Measurements from ENCODE around the gene PRSS2. TPM values are rescaled to one million over a fixed set of nuclear protein-coding genes. Genes with fewer than 3 reads are reported as not detected.

The PRSS2 gene
- polyA plus RNA-seq, 1 of the 3 experiments (the other 2 are of a cell fraction): not detected

GRCh38 chr7:142813226-142813625 lies 42.5 kb downstream of the PRSS2 start:
- Histone ChIP-seq H3K4me1 (ENCODE audit: control insufficient read depth in 1 of 2, insufficient read depth in 2 of 2, low read depth in 1 of 2, low read length in 1 of 2) (peaks cover 20 to 33% of the 10 kb centered on the region in 2 experiments), H3K9me3 (no peaks in the 10 kb centered on the region), H3K4me3 (ENCODE audit: low read depth in 2 of 2, low read length in 1 of 2) (no peak overlapping the region), H3K9ac (peak overlapping the region; percentile 10; the same call in 1 of the 2 replicates), H3K4me2 (peak overlapping the region; percentile 38; the same call in 1 of the 2 replicates), H3K27ac (ENCODE audit: low read depth in 2 of 2, low read length in 1 of 2) (peak overlapping the region; percentile 56 to 69), H2AFZ (ENCODE audit: low read depth) (no peak overlapping the region; the same call in 1 of the 2 replicates), H3K79me2 (ENCODE audit: insufficient read depth) (no peaks in the 10 kb centered on the region), H3K36me3 (replicated peaks in 1 of 2; ENCODE audit: control insufficient read depth in 1 of 2, insufficient read depth in 2 of 2, low read length in 1 of 2) (no peaks in the 10 kb centered on the region), H3F3A (replicated peaks; ENCODE audit: insufficient read depth) (peaks cover 9% of the 10 kb centered on the region), H3K27me3 (ENCODE audit: insufficient read depth) (peaks cover 10% of the 10 kb centered on the region; the same call in 1 of the 2 replicates), H4K20me1 (ENCODE audit: insufficient read depth) (no peaks in the 10 kb centered on the region), H3K9me2 (no peaks in the 10 kb centered on the region)
- CTCF ChIA-PET: interaction anchor here (0.7 to 10.1 kb wide), 18 partner anchors 8 to 402 kb away, joined by 3 to 163 read pairs (median 7); partner anchors contain the start of gene EPHB6
- POLR2A ChIA-PET: interaction anchor here (0.8 kb wide), 1 partner anchor 15 kb away, joined by 3 read pairs; no protein-coding TSS in a partner anchor
- 9% methylated on average over 2 of the region's 2 CpGs for WGBS (ENCODE audit: low lambda C conversion rate)
- TF ChIP-seq TEAD4 (IDR thresholded peaks at IDR 0.05; ENCODE audit: borderline replicate concordance, insufficient read depth): 0 out of 2 replicates have a peak, but pooled peaks have one; percentile 10
- TF ChIP-seq, protein P1, sequence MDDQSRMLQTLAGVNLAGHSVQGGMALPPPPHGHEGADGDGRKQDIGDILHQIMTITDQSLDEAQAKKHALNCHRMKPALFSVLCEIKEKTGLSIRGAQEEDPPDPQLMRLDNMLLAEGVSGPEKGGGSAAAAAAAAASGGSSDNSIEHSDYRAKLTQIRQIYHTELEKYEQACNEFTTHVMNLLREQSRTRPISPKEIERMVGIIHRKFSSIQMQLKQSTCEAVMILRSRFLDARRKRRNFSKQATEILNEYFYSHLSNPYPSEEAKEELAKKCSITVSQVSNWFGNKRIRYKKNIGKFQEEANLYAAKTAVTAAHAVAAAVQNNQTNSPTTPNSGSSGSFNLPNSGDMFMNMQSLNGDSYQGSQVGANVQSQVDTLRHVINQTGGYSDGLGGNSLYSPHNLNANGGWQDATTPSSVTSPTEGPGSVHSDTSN (IDR thresholded peaks at IDR 0.05): peak; percentile 32; the same call in 1 of the 2 replicates
- TF ChIP-seq TCF12 (IDR thresholded peaks at IDR 0.05): peak; percentile 47
- TF ChIP-seq, protein P2, sequence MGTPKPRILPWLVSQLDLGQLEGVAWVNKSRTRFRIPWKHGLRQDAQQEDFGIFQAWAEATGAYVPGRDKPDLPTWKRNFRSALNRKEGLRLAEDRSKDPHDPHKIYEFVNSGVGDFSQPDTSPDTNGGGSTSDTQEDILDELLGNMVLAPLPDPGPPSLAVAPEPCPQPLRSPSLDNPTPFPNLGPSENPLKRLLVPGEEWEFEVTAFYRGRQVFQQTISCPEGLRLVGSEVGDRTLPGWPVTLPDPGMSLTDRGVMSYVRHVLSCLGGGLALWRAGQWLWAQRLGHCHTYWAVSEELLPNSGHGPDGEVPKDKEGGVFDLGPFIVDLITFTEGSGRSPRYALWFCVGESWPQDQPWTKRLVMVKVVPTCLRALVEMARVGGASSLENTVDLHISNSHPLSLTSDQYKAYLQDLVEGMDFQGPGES (IDR thresholded peaks at IDR 0.05; ENCODE audit: low read depth, low read length): no peak
- no peak for TF ChIP-seq RCOR1 (IDR thresholded peaks at IDR 0.05; ENCODE audit: low read length)
- TF ChIP-seq RXRA (IDR thresholded peaks at IDR 0.05; ENCODE audit: borderline replicate concordance, low read depth): no peak
- peak; percentile 69 for TF ChIP-seq JUND (IDR thresholded peaks at IDR 0.05)
- no peak for TF ChIP-seq SIN3A (IDR thresholded peaks at IDR 0.05; ENCODE audit: borderline replicate concordance, low read depth, low read length)
- TF ChIP-seq NFIC (IDR thresholded peaks at IDR 0.05; ENCODE audit: borderline replicate concordance): peak; percentile 58
- TF ChIP-seq FOSL2 (IDR thresholded peaks at IDR 0.05; ENCODE audit: borderline replicate concordance, low read depth): peak; percentile 76
- TF ChIP-seq FOXM1 (IDR thresholded peaks at IDR 0.05; ENCODE audit: low read depth): no peak
- TF ChIP-seq RAD21 (IDR thresholded peaks at IDR 0.05; ENCODE audit: low read length): no peak
- DNase-seq: no peak

- Histone ChIP-seq H3K27ac (ENCODE audit: low read depth in 2 of 2, low read length in 1 of 2) (peak overlapping the region in 1 of 2 experiments; percentile 69; a peak in 2 of 4 replicates), H3K4me3 (ENCODE audit: low read depth in 2 of 2, low read length in 1 of 2) (no peak overlapping the region), H3K36me3 (replicated peaks in 1 of 2; ENCODE audit: control insufficient read depth in 1 of 2, insufficient read depth in 2 of 2, low read length in 1 of 2) (no peaks in the 10 kb centered on the region), H3K79me2 (ENCODE audit: insufficient read depth) (no peaks in the 10 kb centered on the region), H3K9me3 (no peaks in the 10 kb centered on the region), H3K9ac (no peak overlapping the region), H2AFZ (ENCODE audit: low read depth) (no peak overlapping the region), H3K4me2 (no peak overlapping the region; the same call in 1 of the 2 replicates), H3K4me1 (ENCODE audit: control insufficient read depth in 1 of 2, insufficient read depth in 2 of 2, low read depth in 1 of 2, low read length in 1 of 2) (peaks cover 16 to 31% of the 10 kb centered on the region in 2 experiments), H3K9me2 (no peaks in the 10 kb centered on the region; the same call in 1 of the 2 replicates), H3F3A (replicated peaks; ENCODE audit: insufficient read depth) (peaks cover 4% of the 10 kb centered on the region), H4K20me1 (ENCODE audit: insufficient read depth) (no peaks in the 10 kb centered on the region), H3K27me3 (ENCODE audit: insufficient read depth) (peaks cover 10% of the 10 kb centered on the region; the same call in 1 of the 2 replicates)
- 17% methylated on average over 1 of the region's 1 CpG for WGBS (ENCODE audit: low lambda C conversion rate)
- peak; percentile 46 for DNase-seq
- TF ChIP-seq, protein P1 (IDR thresholded peaks at IDR 0.05): no peak
- peak; percentile 77 for TF ChIP-seq GATA2 (CRISPR knock-in tag; IDR thresholded peaks at IDR 0.05)
- peak; percentile 47 for TF ChIP-seq CHD2 (IDR thresholded peaks at IDR 0.05; ENCODE audit: low read length, partially characterized antibody)
- peak; percentile 80 for TF ChIP-seq RCOR1 (IDR thresholded peaks at IDR 0.05; ENCODE audit: low read length)
- TF ChIP-seq FOXJ3 (CRISPR knock-in tag; IDR thresholded peaks at IDR 0.05): no peak
- TF ChIP-seq EP300 (IDR thresholded peaks at IDR 0.05; ENCODE audit: borderline replicate concordance in 1 of 2, low read depth in 1 of 2, low read length in 1 of 2): peak in 1 of 2 experiments; percentile 79; a peak in 1 of 4 replicates
- TF ChIP-seq JUND (IDR thresholded peaks at IDR 0.05): no peak
- TF ChIP-seq SMC3 (IDR thresholded peaks at IDR 0.05; ENCODE audit: low read depth, low read length): no peak
- ChIA-PET POLR2A (interaction anchor here (0.8 kb wide), 1 partner anchor 14 kb away, joined by 3 read pairs; no protein-coding TSS in a partner anchor), CTCF (interaction anchor here (0.6 to 10.1 kb wide), 21 partner anchors 9 to 456 kb away, joined by 3 to 163 read pairs (median 7); partner anchors contain the start of gene EPHB6)
Observed at GRCh38 chr7:142813699-142814098, 42.9 kb downstream of the PRSS2 start.
